HG03135 (cell line): ENCODE measurements around the gene FOS.

ENCODE experiments used
- ATAC-seq: cut with Tn5 transposase; IDR thresholded peaks from one replicate; pipeline ENCODE4 v1.9.1; 2021; ENCODE audit warnings: mild to moderate bottlenecking, moderate library complexity; ENCODE audit not compliant: unreplicated experiment

The FOS gene

GRCh38 chr14:75313294-75313693 is 34.7 kb downstream of the FOS start:
- ATAC-seq: no peak

- ATAC-seq: no peak
Observed at GRCh38 chr14:75315144-75315543, 36.5 kb downstream of the FOS start.

GRCh38 chr14:75317148-75317547 is 38.5 kb downstream of the FOS start:
- ATAC-seq: no peak

- ATAC-seq: no peak
Observed at GRCh38 chr14:75318353-75318752, 39.7 kb downstream of the FOS start.

GRCh38 chr14:75319021-75319420 is 40.4 kb downstream of the FOS start:
- no peak for ATAC-seq

- ATAC-seq: no peak
Observed at GRCh38 chr14:75320196-75320595, 41.6 kb downstream of the FOS start.

GRCh38 chr14:75322746-75323145 is 44.1 kb downstream of the FOS start:
- ATAC-seq: no peak

GRCh38 chr14:75323571-75323970 is 44.9 kb downstream of the FOS start:
- ATAC-seq: no peak

- no peak for ATAC-seq
Observed at GRCh38 chr14:75328558-75329155, 50.0 kb downstream of the FOS start.

GRCh38 chr14:75329369-75329768 is 50.7 kb downstream of the FOS start:
- no peak for ATAC-seq

GRCh38 chr14:75331471-75331870 is 52.8 kb downstream of the FOS start:
- ATAC-seq: no peak
